GM23338 (cell line): ENCODE data around the gene PKP2. TPM values are rescaled to one million over a fixed set of nuclear protein-coding genes. Genes with fewer than 3 reads are reported as not detected.

ENCODE experiments used
- ATAC-seq: fragments of 200-7000 bp; cut with Tn5 transposase; 3 replicates; pipeline ENCODE4 v1.9.1; 2020
- DNase-seq: peaks from one replicate; pipeline ENCODE4 v3.0.0-alpha.2; 2015; ENCODE audit warnings: low spot score
- H2AFZ ChIP-seq: fragments of 200-600 bp; sonication (generic); 2 replicates; pipeline ENCODE4 v1.8.0; 2016; ENCODE audit warnings: antibody characterized with exemption, mild to moderate bottlenecking, moderate library complexity
- H3F3A ChIP-seq: fragments of 200-600 bp; sonication (generic); replicated peaks from 2 replicates; pipeline ENCODE4 v1.8.0; 2017; ENCODE audit warnings: antibody characterized with exemption, mixed run types, low read depth
- H3K27ac ChIP-seq: fragments of 200-600 bp; sonication (generic); 2 replicates; pipeline ENCODE4 v1.6.1; 2016; ENCODE audit warnings: low read depth
- H3K27me3 ChIP-seq: fragments of 200-600 bp; sonication (generic); 2 replicates; pipeline ENCODE4 v1.8.0; 2016; ENCODE audit warnings: mild to moderate bottlenecking, mixed run types, moderate library complexity; ENCODE audit not compliant: insufficient read depth
- H3K36me3 ChIP-seq: fragments of 200-600 bp; sonication (generic); 2 replicates; pipeline ENCODE4 v1.8.0; 2016; ENCODE audit warnings: mild to moderate bottlenecking; ENCODE audit not compliant: insufficient read depth
- H3K4me1 ChIP-seq: fragments of 200-600 bp; sonication (generic); 2 replicates; pipeline ENCODE4 v1.8.0; 2016; ENCODE audit warnings: mild to moderate bottlenecking, moderate library complexity; ENCODE audit not compliant: insufficient read depth
- H3K4me2 ChIP-seq: fragments of 200-600 bp; sonication (generic); 2 replicates; pipeline ENCODE4 v1.7.1; 2017; ENCODE audit warnings: mixed run types
- H3K4me3 ChIP-seq: fragments of 200-600 bp; sonication (generic); 2 replicates; pipeline ENCODE4 v1.6.1; 2016; ENCODE audit warnings: mixed run types
- H3K79me2 ChIP-seq: fragments of 200-600 bp; sonication (generic); replicated peaks from 2 replicates; pipeline ENCODE4 v1.8.0; 2017; ENCODE audit warnings: mild to moderate bottlenecking; ENCODE audit not compliant: insufficient read depth
- H3K9me2 ChIP-seq: fragments of 200-600 bp; sonication (generic); 2 replicates; pipeline ENCODE4 v1.8.0; 2017; ENCODE audit not compliant: insufficient read depth
- H4K20me1 ChIP-seq: fragments of 200-600 bp; sonication (generic); replicated peaks from 2 replicates; pipeline ENCODE4 v1.8.0; 2017; ENCODE audit warnings: mild to moderate bottlenecking; ENCODE audit not compliant: insufficient read depth
- H3K27ac Mint-ChIP-seq: 2 replicates; pipeline ENCODE4 v1.8.0; 2020; ENCODE audit warnings: inconsistent platforms, mild to moderate bottlenecking, moderate library complexity, mixed read lengths
- H3K27me3 Mint-ChIP-seq: 3 replicates; pipeline ENCODE4 v1.8.0; 2022; ENCODE audit warnings: low read depth, mild to moderate bottlenecking, moderate library complexity, mixed read lengths, inconsistent platforms; ENCODE audit not compliant: insufficient read depth, poor library complexity
- H3K36me3 Mint-ChIP-seq: 3 replicates; pipeline ENCODE4 v1.8.0; 2021; ENCODE audit warnings: low read depth, mild to moderate bottlenecking, inconsistent platforms, moderate library complexity, mixed read lengths
- H3K4me1 Mint-ChIP-seq: 3 replicates; pipeline ENCODE4 v1.8.0; 2020; ENCODE audit warnings: mild to moderate bottlenecking, inconsistent platforms, mixed read lengths
- H3K4me3 Mint-ChIP-seq: 3 replicates; pipeline ENCODE4 v1.8.0; 2021; ENCODE audit warnings: moderate library complexity, mild to moderate bottlenecking, inconsistent platforms, mixed read lengths
- H3K9me3 Mint-ChIP-seq: 3 replicates; pipeline ENCODE4 v1.8.0; 2020; ENCODE audit warnings: moderate library complexity, mild to moderate bottlenecking, inconsistent platforms, mixed read lengths
- CREB1 ChIP-seq: fragments of 250-450 bp; sonication (Bioruptor Pico); IDR thresholded peaks from 2 replicates; pipeline ENCODE4 v1.5.0; 2020; ENCODE audit warnings: low read depth, mild to moderate bottlenecking, moderate library complexity
- ETS1 ChIP-seq: IDR thresholded peaks from 2 replicates; pipeline ENCODE4 v1.6.1; 2016; ENCODE audit warnings: antibody characterized with exemption
- EZH2 ChIP-seq: fragments of 200-600 bp; sonication (generic); IDR thresholded peaks from one replicate; pipeline ENCODE4 v1.8.0; 2017; ENCODE audit warnings: antibody characterized with exemption, mild to moderate bottlenecking, low read depth; ENCODE audit not compliant: unreplicated experiment
- EZH2phosphoT487 ChIP-seq: fragments of 200-600 bp; sonication (generic); IDR thresholded peaks from one replicate; pipeline ENCODE4 v1.8.1; 2018; ENCODE audit warnings: antibody characterized with exemption; ENCODE audit not compliant: unreplicated experiment
- JUNB ChIP-seq: IDR thresholded peaks from one replicate; pipeline ENCODE4 v1.6.1; 2016; ENCODE audit warnings: antibody characterized with exemption; ENCODE audit not compliant: unreplicated experiment
- NANOG ChIP-seq: IDR thresholded peaks from 2 replicates; pipeline ENCODE4 v1.6.1; 2016; ENCODE audit warnings: antibody characterized with exemption, borderline replicate concordance
- POLR2AphosphoS5 ChIP-seq: IDR thresholded peaks from 2 replicates; pipeline ENCODE4 v1.6.1; 2016; ENCODE audit warnings: antibody characterized with exemption, low read depth
- STAT1 ChIP-seq: IDR thresholded peaks from one replicate; pipeline ENCODE4 v1.6.1; 2016; ENCODE audit warnings: antibody characterized with exemption; ENCODE audit not compliant: unreplicated experiment
- ZNF114 ChIP-seq: fragments of 250-450 bp; sonication (Bioruptor Pico); IDR thresholded peaks from 2 replicates; pipeline ENCODE4 v1.5.0; 2020; ENCODE audit warnings: mild to moderate bottlenecking, moderate library complexity
- ZNF331 ChIP-seq: fragments of 250-450 bp; sonication (Bioruptor Pico); IDR thresholded peaks from 2 replicates; pipeline ENCODE4 v1.5.0; 2020; ENCODE audit warnings: low read depth, mild to moderate bottlenecking, moderate library complexity
- ZNF462 ChIP-seq: fragments of 250-450 bp; sonication (Bioruptor Pico); IDR thresholded peaks from 2 replicates; pipeline ENCODE4 v1.5.0; 2020; ENCODE audit warnings: mild to moderate bottlenecking, moderate library complexity
- polyA plus RNA-seq: library from polyadenylated mRNA; unstranded; fragments of >200 nt; fragmentation: Nextera tagmentation; extraction: Ambion mirVana; gene quantifications from 2 replicates; pipeline ENCODE4 v1.2.1, GENCODE V29; 2016
- total RNA-seq: library from RNA; depleted of rRNA; stranded (reverse); fragments of >200 nt; shearing (Covaris generic); gene quantifications from 2 replicates; pipeline ENCODE4 v1.2.3, GENCODE V29; 2014
- TF ChIP-seq, protein P1 (sequence below): IDR thresholded peaks from one replicate; pipeline ENCODE4 v1.6.1; 2018; ENCODE audit warnings: antibody characterized with exemption; ENCODE audit not compliant: unreplicated experiment
- TF ChIP-seq, protein P2 (sequence below), 2 experiments: fragments of 200-600 bp in 1 of 2; sonication (generic) in 1 of 2; conservative IDR thresholded peaks; 2 replicates each; pipeline versions ENCODE4 v1.5.1 to v1.6.1; 2016 to 2017; ENCODE audit warnings: antibody characterized with exemption in 2 of 2, low read depth in 2 of 2, mild to moderate bottlenecking in 2 of 2, moderate library complexity in 1 of 2

Gene PKP2
- total and polyA plus RNA-seq, 2 experiments from 2014 or later = 24.6 to 47.6 TPM

- no peak overlapping the region for H3K27ac ChIP-seq
- H3K9me3 Mint-ChIP-seq = no peaks in the 10 kb centered on the region; the same call in 2 of the 3 replicates
- H3K27ac Mint-ChIP-seq = no peak overlapping the region
- H3K27me3 ChIP-seq = no peaks in the 10 kb centered on the region
- peaks cover 4% of the 10 kb centered on the region; the same call in 1 of the 2 replicates for H3K36me3 ChIP-seq
- no peak overlapping the region for H3K4me3 ChIP-seq
- peaks cover 30% of the 10 kb centered on the region for H3K4me1 ChIP-seq
- H3K4me3 Mint-ChIP-seq = no peak overlapping the region
- no peak overlapping the region for H2AFZ ChIP-seq
- TF ChIP-seq POLR2AphosphoS5 = no peak
- TF ChIP-seq, protein P1, sequence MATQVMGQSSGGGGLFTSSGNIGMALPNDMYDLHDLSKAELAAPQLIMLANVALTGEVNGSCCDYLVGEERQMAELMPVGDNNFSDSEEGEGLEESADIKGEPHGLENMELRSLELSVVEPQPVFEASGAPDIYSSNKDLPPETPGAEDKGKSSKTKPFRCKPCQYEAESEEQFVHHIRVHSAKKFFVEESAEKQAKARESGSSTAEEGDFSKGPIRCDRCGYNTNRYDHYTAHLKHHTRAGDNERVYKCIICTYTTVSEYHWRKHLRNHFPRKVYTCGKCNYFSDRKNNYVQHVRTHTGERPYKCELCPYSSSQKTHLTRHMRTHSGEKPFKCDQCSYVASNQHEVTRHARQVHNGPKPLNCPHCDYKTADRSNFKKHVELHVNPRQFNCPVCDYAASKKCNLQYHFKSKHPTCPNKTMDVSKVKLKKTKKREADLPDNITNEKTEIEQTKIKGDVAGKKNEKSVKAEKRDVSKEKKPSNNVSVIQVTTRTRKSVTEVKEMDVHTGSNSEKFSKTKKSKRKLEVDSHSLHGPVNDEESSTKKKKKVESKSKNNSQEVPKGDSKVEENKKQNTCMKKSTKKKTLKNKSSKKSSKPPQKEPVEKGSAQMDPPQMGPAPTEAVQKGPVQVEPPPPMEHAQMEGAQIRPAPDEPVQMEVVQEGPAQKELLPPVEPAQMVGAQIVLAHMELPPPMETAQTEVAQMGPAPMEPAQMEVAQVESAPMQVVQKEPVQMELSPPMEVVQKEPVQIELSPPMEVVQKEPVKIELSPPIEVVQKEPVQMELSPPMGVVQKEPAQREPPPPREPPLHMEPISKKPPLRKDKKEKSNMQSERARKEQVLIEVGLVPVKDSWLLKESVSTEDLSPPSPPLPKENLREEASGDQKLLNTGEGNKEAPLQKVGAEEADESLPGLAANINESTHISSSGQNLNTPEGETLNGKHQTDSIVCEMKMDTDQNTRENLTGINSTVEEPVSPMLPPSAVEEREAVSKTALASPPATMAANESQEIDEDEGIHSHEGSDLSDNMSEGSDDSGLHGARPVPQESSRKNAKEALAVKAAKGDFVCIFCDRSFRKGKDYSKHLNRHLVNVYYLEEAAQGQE = no peak
- TF ChIP-seq ETS1 = no peak
- TF ChIP-seq ZNF331 (CRISPR knock-in tag) = no peak
- no peak for TF ChIP-seq EZH2
- TF ChIP-seq JUNB = no peak
- no peak for TF ChIP-seq EZH2phosphoT487
- TF ChIP-seq, protein P2, sequence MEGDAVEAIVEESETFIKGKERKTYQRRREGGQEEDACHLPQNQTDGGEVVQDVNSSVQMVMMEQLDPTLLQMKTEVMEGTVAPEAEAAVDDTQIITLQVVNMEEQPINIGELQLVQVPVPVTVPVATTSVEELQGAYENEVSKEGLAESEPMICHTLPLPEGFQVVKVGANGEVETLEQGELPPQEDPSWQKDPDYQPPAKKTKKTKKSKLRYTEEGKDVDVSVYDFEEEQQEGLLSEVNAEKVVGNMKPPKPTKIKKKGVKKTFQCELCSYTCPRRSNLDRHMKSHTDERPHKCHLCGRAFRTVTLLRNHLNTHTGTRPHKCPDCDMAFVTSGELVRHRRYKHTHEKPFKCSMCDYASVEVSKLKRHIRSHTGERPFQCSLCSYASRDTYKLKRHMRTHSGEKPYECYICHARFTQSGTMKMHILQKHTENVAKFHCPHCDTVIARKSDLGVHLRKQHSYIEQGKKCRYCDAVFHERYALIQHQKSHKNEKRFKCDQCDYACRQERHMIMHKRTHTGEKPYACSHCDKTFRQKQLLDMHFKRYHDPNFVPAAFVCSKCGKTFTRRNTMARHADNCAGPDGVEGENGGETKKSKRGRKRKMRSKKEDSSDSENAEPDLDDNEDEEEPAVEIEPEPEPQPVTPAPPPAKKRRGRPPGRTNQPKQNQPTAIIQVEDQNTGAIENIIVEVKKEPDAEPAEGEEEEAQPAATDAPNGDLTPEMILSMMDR (conservative IDR thresholded peaks at IDR 0.05; ENCODE audit: low read depth in 2 of 2) = no peak
- no peak for TF ChIP-seq ZNF114 (CRISPR knock-in tag)
- TF ChIP-seq ZNF462 (CRISPR knock-in tag) = no peak
- no peak for TF ChIP-seq NANOG
- no peak for TF ChIP-seq CREB1 (CRISPR knock-in tag)
- TF ChIP-seq STAT1 = no peak
- DNase-seq (no peak), ATAC-seq (no peak)
- H3F3A ChIP-seq = no peaks in the 10 kb centered on the region
- peaks cover 25% of the 10 kb centered on the region for H3K4me1 Mint-ChIP-seq
- H3K27me3 Mint-ChIP-seq = no peaks in the 10 kb centered on the region
- peaks cover 16% of the 10 kb centered on the region for H3K36me3 Mint-ChIP-seq
- no peak overlapping the region for H3K4me2 ChIP-seq
- H3K79me2 ChIP-seq = no peaks in the 10 kb centered on the region
- H3K9me2 ChIP-seq = no peaks in the 10 kb centered on the region
- H4K20me1 ChIP-seq = no peaks in the 10 kb centered on the region
Measured at GRCh38 chr12:32837974-32838373, 58.6 kb downstream of the PKP2 start.
